ENCODE results near the gene PPP6R1. TPM values are rescaled to one million over a fixed set of nuclear protein-coding genes. Genes with fewer than 3 reads are reported as not detected.

Gene PPP6R1
- total and polyA plus RNA-seq, 2 of the 13 experiments (the other 11 are each of a cell fraction or from before 2014, with no cell fraction given) = 25.8 to 54.0 TPM

DNA sequence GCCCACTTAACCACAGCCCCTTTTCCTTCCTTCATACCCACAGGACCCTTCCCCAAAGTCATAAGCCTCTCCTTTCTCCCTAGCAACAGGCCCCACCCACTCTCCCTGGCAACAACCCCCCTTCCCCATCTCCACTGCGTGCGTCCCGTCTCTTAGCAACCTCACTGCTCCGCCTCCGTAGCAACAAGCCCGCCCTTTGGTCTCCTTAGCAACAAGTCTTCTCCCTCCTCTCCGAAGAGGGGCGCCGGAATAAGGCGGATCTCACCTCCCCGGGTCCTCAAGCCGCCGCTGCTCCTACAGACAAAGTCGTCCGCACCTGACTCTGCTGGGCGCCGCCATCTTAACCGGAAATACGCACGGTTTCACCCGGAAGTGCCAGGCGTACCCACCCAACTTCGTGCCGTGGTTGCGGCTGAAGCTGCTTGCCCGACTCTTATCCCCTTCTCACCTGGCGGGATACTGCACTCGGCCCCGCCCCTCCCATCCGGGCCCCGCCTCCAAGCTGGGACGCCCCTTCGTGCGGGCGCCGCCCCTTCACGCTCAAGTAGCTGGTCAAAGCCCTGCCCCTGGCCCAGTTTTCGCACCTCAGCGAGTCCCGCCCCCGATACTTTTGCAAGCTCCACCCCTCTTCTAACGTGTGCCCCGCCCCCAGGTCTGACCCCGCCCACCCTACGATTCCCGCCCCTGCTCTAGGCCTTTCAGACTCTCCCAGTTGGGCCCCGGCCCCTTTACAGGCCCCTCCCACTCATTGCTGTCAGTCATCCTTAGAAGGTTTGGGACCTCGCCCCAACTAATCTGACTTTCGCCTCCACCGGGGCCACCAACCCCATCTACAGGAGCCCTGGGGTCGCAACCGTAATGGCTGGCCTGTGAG, 21.2 kb upstream of the PPP6R1 start, which contains the start of gene HSPBP1 (continued):
- TF ChIP-seq, protein P1, sequence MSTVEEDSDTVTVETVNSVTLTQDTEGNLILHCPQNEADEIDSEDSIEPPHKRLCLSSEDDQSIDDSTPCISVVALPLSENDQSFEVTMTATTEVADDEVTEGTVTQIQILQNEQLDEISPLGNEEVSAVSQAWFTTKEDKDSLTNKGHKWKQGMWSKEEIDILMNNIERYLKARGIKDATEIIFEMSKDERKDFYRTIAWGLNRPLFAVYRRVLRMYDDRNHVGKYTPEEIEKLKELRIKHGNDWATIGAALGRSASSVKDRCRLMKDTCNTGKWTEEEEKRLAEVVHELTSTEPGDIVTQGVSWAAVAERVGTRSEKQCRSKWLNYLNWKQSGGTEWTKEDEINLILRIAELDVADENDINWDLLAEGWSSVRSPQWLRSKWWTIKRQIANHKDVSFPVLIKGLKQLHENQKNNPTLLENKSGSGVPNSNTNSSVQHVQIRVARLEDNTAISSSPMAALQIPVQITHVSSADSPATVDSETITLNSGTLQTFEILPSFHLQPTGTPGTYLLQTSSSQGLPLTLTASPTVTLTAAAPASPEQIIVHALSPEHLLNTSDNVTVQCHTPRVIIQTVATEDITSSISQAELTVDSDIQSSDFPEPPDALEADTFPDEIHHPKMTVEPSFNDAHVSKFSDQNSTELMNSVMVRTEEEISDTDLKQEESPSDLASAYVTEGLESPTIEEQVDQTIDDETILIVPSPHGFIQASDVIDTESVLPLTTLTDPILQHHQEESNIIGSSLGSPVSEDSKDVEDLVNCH (CRISPR knock-in tag; IDR thresholded peaks at IDR 0.05) = no peak
- no peak for TF ChIP-seq CHCHD3 (CRISPR knock-in tag; IDR thresholded peaks at IDR 0.05)
- TF ChIP-seq, protein P2, sequence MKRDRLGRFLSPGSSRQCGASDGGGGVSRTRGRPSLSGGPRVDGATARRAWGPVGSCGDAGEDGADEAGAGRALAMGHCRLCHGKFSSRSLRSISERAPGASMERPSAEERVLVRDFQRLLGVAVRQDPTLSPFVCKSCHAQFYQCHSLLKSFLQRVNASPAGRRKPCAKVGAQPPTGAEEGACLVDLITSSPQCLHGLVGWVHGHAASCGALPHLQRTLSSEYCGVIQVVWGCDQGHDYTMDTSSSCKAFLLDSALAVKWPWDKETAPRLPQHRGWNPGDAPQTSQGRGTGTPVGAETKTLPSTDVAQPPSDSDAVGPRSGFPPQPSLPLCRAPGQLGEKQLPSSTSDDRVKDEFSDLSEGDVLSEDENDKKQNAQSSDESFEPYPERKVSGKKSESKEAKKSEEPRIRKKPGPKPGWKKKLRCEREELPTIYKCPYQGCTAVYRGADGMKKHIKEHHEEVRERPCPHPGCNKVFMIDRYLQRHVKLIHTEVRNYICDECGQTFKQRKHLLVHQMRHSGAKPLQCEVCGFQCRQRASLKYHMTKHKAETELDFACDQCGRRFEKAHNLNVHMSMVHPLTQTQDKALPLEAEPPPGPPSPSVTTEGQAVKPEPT (CRISPR knock-in tag; IDR thresholded peaks at IDR 0.05; ENCODE audit: low read depth) = no peak
- TF ChIP-seq ZNF331 (CRISPR knock-in tag; IDR thresholded peaks at IDR 0.05) = peak; percentile 62
- TF ChIP-seq, protein P3, sequence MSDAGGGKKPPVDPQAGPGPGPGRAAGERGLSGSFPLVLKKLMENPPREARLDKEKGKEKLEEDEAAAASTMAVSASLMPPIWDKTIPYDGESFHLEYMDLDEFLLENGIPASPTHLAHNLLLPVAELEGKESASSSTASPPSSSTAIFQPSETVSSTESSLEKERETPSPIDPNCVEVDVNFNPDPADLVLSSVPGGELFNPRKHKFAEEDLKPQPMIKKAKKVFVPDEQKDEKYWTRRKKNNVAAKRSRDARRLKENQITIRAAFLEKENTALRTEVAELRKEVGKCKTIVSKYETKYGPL (CRISPR knock-in tag; IDR thresholded peaks at IDR 0.05) = no peak
- no peak for TF ChIP-seq ZFP82 (CRISPR knock-in tag; IDR thresholded peaks at IDR 0.05; ENCODE audit: borderline replicate concordance)
- no peak for TF ChIP-seq ZNF496 (CRISPR knock-in tag; IDR thresholded peaks at IDR 0.05; ENCODE audit: insufficient replicate concordance)
- TF ChIP-seq ATF7 (IDR thresholded peaks at IDR 0.05) = no peak
- TF ChIP-seq ATF7 (CRISPR knock-in tag; IDR thresholded peaks at IDR 0.05) = no peak
- no peak for TF ChIP-seq MYNN (CRISPR knock-in tag; IDR thresholded peaks at IDR 0.05; ENCODE audit: low read depth)
- TF ChIP-seq, protein P4, sequence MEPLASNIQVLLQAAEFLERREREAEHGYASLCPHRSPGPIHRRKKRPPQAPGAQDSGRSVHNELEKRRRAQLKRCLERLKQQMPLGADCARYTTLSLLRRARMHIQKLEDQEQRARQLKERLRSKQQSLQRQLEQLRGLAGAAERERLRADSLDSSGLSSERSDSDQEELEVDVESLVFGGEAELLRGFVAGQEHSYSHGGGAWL (CRISPR knock-in tag; IDR thresholded peaks at IDR 0.05) = peak; percentile 95
- TF ChIP-seq ZNF790 (CRISPR knock-in tag; IDR thresholded peaks at IDR 0.05; ENCODE audit: borderline replicate concordance) = peak; percentile 75; the same call in 1 of the 2 replicates
- TF ChIP-seq KLF11 (CRISPR knock-in tag; IDR thresholded peaks at IDR 0.05) = no peak
- peak; percentile 40 for TF ChIP-seq MED1 (CRISPR knock-in tag; IDR thresholded peaks at IDR 0.05)
- no peak for TF ChIP-seq SOX6 (IDR thresholded peaks at IDR 0.05)
- peak; percentile 52; the same call in 1 of the 2 replicates for TF ChIP-seq SOX6 (CRISPR knock-in tag; IDR thresholded peaks at IDR 0.05)
- TF ChIP-seq MBNL3 (CRISPR knock-in tag; conservative IDR thresholded peaks at IDR 0.05) = no peak
- TF ChIP-seq ZNF225 (CRISPR knock-in tag; IDR thresholded peaks at IDR 0.05) = no peak
- 0 out of 2 replicates have a peak, but pooled peaks have one; percentile 41 for TF ChIP-seq YEATS4 (CRISPR knock-in tag; IDR thresholded peaks at IDR 0.05; ENCODE audit: borderline replicate concordance)
- no peak for TF ChIP-seq ZNF451 (CRISPR knock-in tag; IDR thresholded peaks at IDR 0.05)
- TF ChIP-seq, protein P5, sequence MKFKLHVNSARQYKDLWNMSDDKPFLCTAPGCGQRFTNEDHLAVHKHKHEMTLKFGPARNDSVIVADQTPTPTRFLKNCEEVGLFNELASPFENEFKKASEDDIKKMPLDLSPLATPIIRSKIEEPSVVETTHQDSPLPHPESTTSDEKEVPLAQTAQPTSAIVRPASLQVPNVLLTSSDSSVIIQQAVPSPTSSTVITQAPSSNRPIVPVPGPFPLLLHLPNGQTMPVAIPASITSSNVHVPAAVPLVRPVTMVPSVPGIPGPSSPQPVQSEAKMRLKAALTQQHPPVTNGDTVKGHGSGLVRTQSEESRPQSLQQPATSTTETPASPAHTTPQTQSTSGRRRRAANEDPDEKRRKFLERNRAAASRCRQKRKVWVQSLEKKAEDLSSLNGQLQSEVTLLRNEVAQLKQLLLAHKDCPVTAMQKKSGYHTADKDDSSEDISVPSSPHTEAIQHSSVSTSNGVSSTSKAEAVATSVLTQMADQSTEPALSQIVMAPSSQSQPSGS (CRISPR knock-in tag; IDR thresholded peaks at IDR 0.05) = peak; percentile 32; the same call in 1 of the 2 replicates
- TF ChIP-seq RNF2 (conservative IDR thresholded peaks at IDR 0.05; ENCODE audit: low read depth) = no peak
- TF ChIP-seq SCMH1 (CRISPR knock-in tag; IDR thresholded peaks at IDR 0.05; ENCODE audit: borderline replicate concordance) = no peak
- no peak for TF ChIP-seq FOXA1 (IDR thresholded peaks at IDR 0.05)
- no peak for TF ChIP-seq FOXA1 (CRISPR knock-in tag; IDR thresholded peaks at IDR 0.05)
